AG08395 (cell line): Measurements from ENCODE around the gene PAEP.

ENCODE experiments used
- DNase-seq: peaks from one replicate; pipeline ENCODE4 v3.0.0; 2012; ENCODE audit warnings: mixed read lengths, low spot score

PAEP gene

GRCh38 chr9:135600296-135600817 is 38.8 kb downstream of the PAEP start:
- DNase-seq, result no peak

- DNase-seq, result no peak
These were observed 40.4 kb downstream of the PAEP start for GRCh38 chr9:135601988-135602387.

- DNase-seq, result peak; percentile 61
These were observed 41.4 kb downstream of the PAEP start for GRCh38 chr9:135602789-135603481.

GRCh38 chr9:135604437-135605237 is 43.1 kb downstream of the PAEP start:
- DNase-seq, result no peak

GRCh38 chr9:135605238-135605781 is 43.8 kb downstream of the PAEP start:
- DNase-seq, result no peak

GRCh38 chr9:135606885-135607259 is 45.3 kb downstream of the PAEP start:
- no peak for DNase-seq

- no peak for DNase-seq
These were observed 46.1 kb downstream of the PAEP start for GRCh38 chr9:135607401-135608293.

GRCh38 chr9:135608294-135608998 is 46.9 kb downstream of the PAEP start:
- no peak for DNase-seq

- DNase-seq, result no peak
These were observed 47.4 kb downstream of the PAEP start for GRCh38 chr9:135608999-135609317.

GRCh38 chr9:135609366-135609955 is 47.9 kb downstream of the PAEP start:
- no peak for DNase-seq

- DNase-seq, result no peak
These were observed 49.0 kb downstream of the PAEP start for GRCh38 chr9:135610290-135611141.

GRCh38 chr9:135611142-135611874 is 49.8 kb downstream of the PAEP start:
- DNase-seq, result no peak

- DNase-seq, result no peak
These were observed 50.3 kb downstream of the PAEP start for GRCh38 chr9:135611875-135612209.

- no peak for DNase-seq
These were observed 50.9 kb downstream of the PAEP start for GRCh38 chr9:135612437-135612836.

- DNase-seq, result no peak
These were observed 51.7 kb downstream of the PAEP start for GRCh38 chr9:135612981-135613910.

GRCh38 chr9:135613946-135614805 is 52.6 kb downstream of the PAEP start:
- DNase-seq, result no peak
